Endothelial cell of umbilical vein (primary cell): Measurements from ENCODE around the gene CYP4X1. TPM values are rescaled to one million over a fixed set of nuclear protein-coding genes. Genes with fewer than 3 reads are reported as not detected.
"Not testable (repeated sequence)": the region's sequence is repeated elsewhere in the genome, so short reads cannot be mapped to it uniquely, and the experiment has no call there.

Experiments
- BruUV-seq: library from RNA; stranded (reverse); fragments of 400-500 nt; replicated peaks from 2 replicates; lab custom pipeline; 2021; lab: Mats Ljungman, UMichigan
- CTCF ChIA-PET: fragments of 300-600, 350-600 bp; sonication (Branson Sonifier 250); formaldehyde crosslinking; loops from one replicate; lab custom pipeline; 2021; ENCODE audit warnings: antibody characterized with exemption, inconsistent platforms; lab: Charles Lee
- POLR2A ChIA-PET: fragments of 300-600, 350-600 bp; sonication (Branson Sonifier 250); formaldehyde crosslinking; loops from one replicate; lab custom pipeline; 2021; ENCODE audit warnings: antibody characterized with exemption, inconsistent platforms; lab: Charles Lee
- DNase-seq: peaks from one replicate; pipeline ENCODE4 v3.0.0-alpha.2; 2011; ENCODE audit warnings: low read depth, low spot score
- FAIRE-seq: peaks from 2 replicates; lab custom pipeline; 2011; peaks lifted over from hg19 to GRCh38; lab: Jason Lieb, UNC
- H2AFZ ChIP-seq: 2 replicates; pipeline ENCODE4 v1.6.0; 2012; ENCODE audit warnings: low read depth, low read length, control low read depth, inconsistent platforms
- H3K27ac ChIP-seq: 2 replicates; pipeline ENCODE4 v1.5.1; 2011; ENCODE audit warnings: low read depth, mild to moderate bottlenecking, control low read depth, low read length, moderate library complexity; ENCODE audit not compliant: insufficient read depth
- H3K27me3 ChIP-seq, 2 experiments: 2 replicates each; pipeline versions ENCODE4 v1.6.0 to v1.6.1; 2011; ENCODE audit warnings: low read length in 2 of 2, mixed read lengths in 1 of 2; ENCODE audit not compliant: control insufficient read depth in 2 of 2, insufficient read depth in 2 of 2
- H3K36me3 ChIP-seq, 2 experiments: 2 replicates in 1 of 2; 3 replicates in 1 of 2; pipeline ENCODE4 v1.5.1; 2011; ENCODE audit warnings: low read length in 2 of 2, mild to moderate bottlenecking in 1 of 2, moderate library complexity in 1 of 2; ENCODE audit not compliant: control insufficient read depth in 2 of 2, insufficient read depth in 2 of 2; ENCODE audit errors: extremely low read depth in 1 of 2
- H3K4me1 ChIP-seq: 3 replicates; pipeline ENCODE4 v1.5.1; 2011; ENCODE audit warnings: mild to moderate bottlenecking, low read length; ENCODE audit not compliant: control insufficient read depth, insufficient read depth; ENCODE audit errors: extremely low read depth
- H3K4me2 ChIP-seq: 2 replicates; pipeline ENCODE4 v1.6.1; 2011; ENCODE audit warnings: low read length, control low read depth, mixed read lengths; ENCODE audit not compliant: insufficient read depth
- H3K4me3 ChIP-seq, 3 experiments: fragments of 200-600 bp in 1 of 3; sonication (generic), shearing (Covaris generic) in 1 of 3; replicated peaks in 1 of 3; 2 replicates each; pipeline ENCODE4 v1.5.1; 2011 to 2016; ENCODE audit warnings: control low read depth in 3 of 3, low read length in 3 of 3, mild to moderate bottlenecking in 2 of 3, inconsistent platforms in 1 of 3, low read depth in 1 of 3, moderate library complexity in 1 of 3; ENCODE audit not compliant: insufficient read depth in 1 of 3
- H3K79me2 ChIP-seq: 2 replicates; pipeline ENCODE4 v1.6.0; 2012; ENCODE audit warnings: low read length, inconsistent platforms; ENCODE audit not compliant: control insufficient read depth, insufficient read depth
- H3K9ac ChIP-seq: replicated peaks from 2 replicates; pipeline ENCODE3; 2011; ENCODE audit warnings: low read length, control low read depth; ENCODE audit not compliant: insufficient read depth; ENCODE audit errors: extremely low read depth
- H3K9me1 ChIP-seq: replicated peaks from 3 replicates; pipeline ENCODE4 v1.6.0; 2011; ENCODE audit warnings: mild to moderate bottlenecking, low read length; ENCODE audit not compliant: control insufficient read depth, insufficient read depth; ENCODE audit errors: extremely low read depth
- H3K9me3 ChIP-seq: replicated peaks from 2 replicates; pipeline ENCODE4 v1.5.1; 2012; ENCODE audit warnings: low read length, inconsistent platforms; ENCODE audit not compliant: control insufficient read depth, insufficient read depth
- H4K20me1 ChIP-seq: replicated peaks from 2 replicates; pipeline ENCODE3; 2011; ENCODE audit warnings: mild to moderate bottlenecking, low read length; ENCODE audit not compliant: control insufficient read depth, insufficient read depth; ENCODE audit errors: extremely low read depth
- CTCF ChIP-seq, 2 donors: IDR thresholded peaks; 1 replicate in 1 of 2; 2 replicates in 1 of 2; pipeline ENCODE4 v1.5.1; 2011; ENCODE audit warnings: low read length in 2 of 2, mild to moderate bottlenecking in 2 of 2, moderate library complexity in 2 of 2, control low read depth in 1 of 2, inconsistent platforms in 1 of 2, low read depth in 1 of 2; ENCODE audit not compliant: insufficient read depth in 1 of 2; ENCODE audit errors: extremely low read depth in 1 of 2
- dilution Hi-C: fragments of 300-500 bp; cut with MboI; formaldehyde crosslinking; loops from one replicate; pipeline ENCODE4 v1.15.0; 2019; ENCODE audit warnings: low sequenced_read_pairs; ENCODE audit not compliant: extremely low pct_ligation_motif_present
- intact Hi-C: fragments of 100-400 bp; cut with micrococcal nuclease; formaldehyde crosslinking; loops from one replicate; pipeline ENCODE4 v1.10.0; 2022
- polyA plus RNA-seq, 4 experiments: library from polyadenylated mRNA; depleted of rRNA in 3 of 4; stranded (reverse) in 3 of 4; unstranded in 1 of 4; fragments of >200 nt; gene quantifications; 2 replicates each; pipeline versions ENCODE4 v1.2.1 to v1.2.3, GENCODE V29; 2011 to 2012; ENCODE audit warnings: missing spikeins in 1 of 4
- small RNA-seq: library from RNA; depleted of rRNA; stranded (forward); fragments of <200 nt; gene quantifications from one replicate; pipeline ENCODE3, GENCODE V24; 2012; ENCODE audit warnings: low replicate concordance, low read depth; ENCODE audit not compliant: insufficient read depth, insufficient read length
- total RNA-seq: library from RNA; stranded (reverse); gene quantifications from 2 replicates; pipeline ENCODE4 v1.2.3, GENCODE V29; 2021

CYP4X1 gene
- total and polyA plus RNA-seq, 2 donors (not counting 3 experiments of a cell fraction or from before 2014, with no cell fraction given): 2.4 to 3.7 TPM

GRCh38 chr1:47089356-47089755, 65.9 kb downstream of the CYP4X1 start:
- BruUV-seq, dilution Hi-C loops, FAIRE-seq, H3K27me3 ChIP-seq, POLR2A ChIA-PET, H3K9me1 ChIP-seq, H3K9ac ChIP-seq, CTCF ChIA-PET, H4K20me1 ChIP-seq, H2AFZ ChIP-seq, H3K4me1 ChIP-seq, H3K4me2 ChIP-seq, H3K36me3 ChIP-seq, H3K4me3 ChIP-seq, H3K27ac ChIP-seq, H3K79me2 ChIP-seq, H3K9me3 ChIP-seq: not testable (repeated sequence)
- intact Hi-C loops: loop anchor here (5.0 kb wide), 1 partner anchor 212 kb away; no protein-coding TSS in a partner anchor
- peak; percentile 29 for DNase-seq
- TF ChIP-seq CTCF (IDR thresholded peaks at IDR 0.05; ENCODE audit: extremely low read depth in 1 of 2, insufficient read depth in 1 of 2, low read depth in 1 of 2, low read length in 2 of 2): peak in 1 of 2 donors; percentile 25

GRCh38 chr1:47091476-47091875, 68.0 kb downstream of the CYP4X1 start:
- TF ChIP-seq CTCF (IDR thresholded peaks at IDR 0.05; ENCODE audit: extremely low read depth in 1 of 2, insufficient read depth in 1 of 2, low read depth in 1 of 2, low read length in 2 of 2): peak; percentile 7 to 10
- POLR2A ChIA-PET, H3K9me1 ChIP-seq, H3K4me2 ChIP-seq, H2AFZ ChIP-seq, H3K9ac ChIP-seq, H3K36me3 ChIP-seq, H3K9me3 ChIP-seq, dilution Hi-C loops, H4K20me1 ChIP-seq, H3K79me2 ChIP-seq, H3K4me1 ChIP-seq, H3K27me3 ChIP-seq, DNase-seq, H3K27ac ChIP-seq, H3K4me3 ChIP-seq, BruUV-seq: not testable (repeated sequence)
- FAIRE-seq: peak; percentile 73
- intact Hi-C loops: loop anchor here (10.0 kb wide), 1 partner anchor 157 kb away; no protein-coding TSS in a partner anchor
- CTCF ChIA-PET: interaction anchor here (0.7 to 1.3 kb wide), 3 partner anchors 45 to 344 kb away, joined by 3 read pairs; no protein-coding TSS in a partner anchor

Small RNA genes within 50 kb of the gene (small RNA-seq; reads per million reads assigned to genes)
- gene CYP4A27P (not detected), gene CYP4A43P (not detected), gene CYP4A44P (not detected)

Other genes with a start within 250 kb of the CYP4X1 start
- not detected in 2 replicates for gene CYP4B1, start 224.6 kb upstream of the CYP4X1 start, total RNA-seq
- gene CYP4B1, start 224.6 kb upstream of the CYP4X1 start, polyA plus RNA-seq: not detected in 2 replicates
- gene CYP4A11, start 82.2 kb upstream of the CYP4X1 start, total RNA-seq: not detected in 2 replicates
- gene CYP4A11, start 82.2 kb upstream of the CYP4X1 start, polyA plus RNA-seq: not detected in 2 replicates
- gene CYP4Z1, start 43.6 kb downstream of the CYP4X1 start, total RNA-seq: not detected in 2 replicates
- gene CYP4Z1, start 43.6 kb downstream of the CYP4X1 start, polyA plus RNA-seq: 0.03 TPM in 1 of 2 replicates, not detected in the other
- not detected in 2 replicates for gene CYP4A22, start 113.8 kb downstream of the CYP4X1 start, total RNA-seq
- gene CYP4A22, start 113.8 kb downstream of the CYP4X1 start, polyA plus RNA-seq: not detected in 2 replicates
- gene PDZK1IP1, start 166.4 kb downstream of the CYP4X1 start, total RNA-seq: not detected in 2 replicates
- 0.52 and 0.60 TPM in 2 replicates for gene PDZK1IP1, start 166.4 kb downstream of the CYP4X1 start, polyA plus RNA-seq
- gene TAL1, start 208.6 kb downstream of the CYP4X1 start, total RNA-seq: 50.2 and 52.4 TPM in 2 replicates
- 30.8 and 36.7 TPM in 2 replicates for gene TAL1, start 208.6 kb downstream of the CYP4X1 start, polyA plus RNA-seq